HG02588 (cell line): ENCODE data around the gene FGD6.

Experiments used
- ATAC-seq: cut with Tn5 transposase; IDR thresholded peaks from one replicate; pipeline ENCODE4 v1.9.1; 2021; ENCODE audit warnings: mild to moderate bottlenecking, moderate library complexity; ENCODE audit not compliant: unreplicated experiment

Gene FGD6

DNA sequence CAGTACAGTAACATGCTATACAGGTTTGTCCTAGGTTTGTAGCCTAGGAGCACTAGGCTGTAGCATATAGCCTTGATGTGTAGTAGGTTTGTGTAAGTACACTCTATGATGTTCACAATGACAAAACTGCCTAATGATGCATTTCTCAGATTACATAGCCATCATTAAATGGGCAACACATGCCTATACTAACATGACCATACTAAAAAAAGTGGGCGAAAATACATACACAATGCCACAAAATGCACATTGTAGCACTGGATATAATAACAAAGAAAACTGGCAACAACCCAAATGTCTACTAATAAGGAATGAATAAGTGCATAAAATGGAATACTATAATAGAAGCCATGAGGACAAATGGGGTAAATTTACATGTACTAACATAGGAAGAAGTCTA is 182.5 kb downstream of the FGD6 start:
- ATAC-seq, result no peak
